Liver (tissue), 9 donors: ENCODE data around the gene AMOTL1. TPM values are rescaled to one million over a fixed set of nuclear protein-coding genes. Genes with fewer than 3 reads are reported as not detected.

Experiments used
- DNase-seq: peaks from one replicate; pipeline ENCODE4 v3.0.0-alpha.2; 2017; ENCODE audit warnings: low spot score
- H3K27ac ChIP-seq, 2 donors: one replicate each; pipeline ENCODE4 v1.7.0; 2013; ENCODE audit warnings: inconsistent platforms in 2 of 2, low read length in 2 of 2, control low read depth in 1 of 2, low read depth in 1 of 2, mild to moderate bottlenecking in 1 of 2
- H3K27me3 ChIP-seq, 4 donors: one replicate each; pipeline versions ENCODE4 v1.6.1 to v1.7.0; 2013; ENCODE audit warnings: low read length in 3 of 4, inconsistent platforms in 1 of 4, mild to moderate bottlenecking in 1 of 4, moderate library complexity in 1 of 4; ENCODE audit not compliant: control insufficient read depth in 4 of 4, insufficient read depth in 4 of 4
- H3K36me3 ChIP-seq, 4 donors: one replicate each; pipeline versions ENCODE4 v1.6.1 to v1.7.0; 2013; ENCODE audit warnings: low read length in 3 of 4, mild to moderate bottlenecking in 3 of 4, low read depth in 1 of 4, moderate library complexity in 1 of 4; ENCODE audit not compliant: control insufficient read depth in 4 of 4, insufficient read depth in 3 of 4
- H3K4me1 ChIP-seq, 4 donors: one replicate each; pipeline versions ENCODE4 v1.6.1 to v1.7.0; 2013; ENCODE audit warnings: low read length in 3 of 4, mild to moderate bottlenecking in 3 of 4, moderate library complexity in 1 of 4; ENCODE audit not compliant: control insufficient read depth in 4 of 4, insufficient read depth in 4 of 4
- H3K4me3 ChIP-seq, 3 donors: one replicate each; pipeline versions ENCODE4 v1.6.1 to v1.7.0; 2013; ENCODE audit warnings: low read length in 3 of 3, control low read depth in 1 of 3, low read depth in 1 of 3, mild to moderate bottlenecking in 1 of 3
- H3K9ac ChIP-seq, 2 donors: one replicate each; pipeline ENCODE4 v1.7.0; 2013; ENCODE audit warnings: low read length in 2 of 2, mild to moderate bottlenecking in 2 of 2, moderate library complexity in 2 of 2, control low read depth in 1 of 2, low read depth in 1 of 2
- H3K9me3 ChIP-seq, 4 donors: one replicate each; pipeline versions ENCODE4 v1.6.1 to v1.7.0; 2013; ENCODE audit warnings: low read length in 3 of 4; ENCODE audit not compliant: control insufficient read depth in 4 of 4
- ATF3 ChIP-seq: IDR thresholded peaks from 2 replicates; pipeline ENCODE4 v1.6.1; 2016; ENCODE audit warnings: antibody characterized with exemption
- CTCF ChIP-seq: fragments of 150-350 bp; IDR thresholded peaks from 2 replicates; pipeline ENCODE4 v1.5.1; 2017; ENCODE audit warnings: improper control_type of control experiment, low read depth, low read length; ENCODE audit not compliant: missing input control
- EGR1 ChIP-seq, 2 donors: IDR thresholded peaks; 2 replicates each; pipeline ENCODE4 v1.6.1; 2016 to 2018; ENCODE audit warnings: antibody characterized with exemption in 2 of 2, low read depth in 2 of 2
- FOXA1 ChIP-seq: IDR thresholded peaks from 2 replicates; pipeline ENCODE4 v1.6.1; 2016; ENCODE audit warnings: antibody characterized with exemption
- FOXA2 ChIP-seq: IDR thresholded peaks from 2 replicates; pipeline ENCODE4 v1.6.1; 2016; ENCODE audit warnings: antibody characterized with exemption
- GABPA ChIP-seq, 2 donors: IDR thresholded peaks in 1 of 2; conservative IDR thresholded peaks in 1 of 2; 2 replicates each; pipeline ENCODE4 v1.6.1; 2016; ENCODE audit warnings: antibody characterized with exemption in 2 of 2, mild to moderate bottlenecking in 1 of 2, moderate library complexity in 1 of 2
- HNF4A ChIP-seq, 2 donors: conservative IDR thresholded peaks; 2 replicates each; pipeline ENCODE4 v1.6.1; 2016; ENCODE audit warnings: antibody characterized with exemption in 2 of 2, mild to moderate bottlenecking in 2 of 2
- HNF4G ChIP-seq: IDR thresholded peaks from 2 replicates; pipeline ENCODE4 v1.6.1; 2016; ENCODE audit warnings: antibody characterized with exemption
- JUND ChIP-seq, 2 donors: IDR thresholded peaks; 2 replicates each; pipeline ENCODE4 v1.6.1; 2016; ENCODE audit warnings: antibody characterized with exemption in 2 of 2
- MAX ChIP-seq: IDR thresholded peaks from 2 replicates; pipeline ENCODE4 v1.6.1; 2016; ENCODE audit warnings: antibody characterized with exemption
- NR2F2 ChIP-seq: IDR thresholded peaks from 2 replicates; pipeline ENCODE4 v1.6.1; 2016; ENCODE audit warnings: antibody characterized with exemption
- RAD21 ChIP-seq, 2 donors: IDR thresholded peaks; 2 replicates each; pipeline ENCODE4 v1.6.1; 2016; ENCODE audit warnings: antibody characterized with exemption in 2 of 2, mild to moderate bottlenecking in 2 of 2
- REST ChIP-seq: IDR thresholded peaks from 2 replicates; pipeline ENCODE4 v1.6.1; 2016; ENCODE audit warnings: antibody characterized with exemption, mild to moderate bottlenecking
- RXRA ChIP-seq, 2 donors: IDR thresholded peaks; 2 replicates each; pipeline ENCODE4 v1.6.1; 2017 to 2018; ENCODE audit warnings: antibody characterized with exemption in 2 of 2, mild to moderate bottlenecking in 1 of 2
- SP1 ChIP-seq: IDR thresholded peaks from 2 replicates; pipeline ENCODE4 v1.6.1; 2018; ENCODE audit warnings: antibody characterized with exemption, mild to moderate bottlenecking
- TAF1 ChIP-seq: conservative IDR thresholded peaks from 2 replicates; pipeline ENCODE4 v1.6.1; 2016; ENCODE audit warnings: antibody characterized with exemption, mild to moderate bottlenecking
- YY1 ChIP-seq: IDR thresholded peaks from 2 replicates; pipeline ENCODE4 v1.6.1; 2016; ENCODE audit warnings: antibody characterized with exemption, mild to moderate bottlenecking
- ZBTB33 ChIP-seq: IDR thresholded peaks from 2 replicates; pipeline ENCODE4 v1.6.1; 2016; ENCODE audit warnings: antibody characterized with exemption
- WGBS: extraction: QIAGEN DNeasy Blood & Tissue Kit; methylation state at CpG from one replicate; pipeline ENCODE4 v1.1.7; 2013; 5-methylcytosine and 5-hydroxymethylcytosine counted together
- polyA plus RNA-seq, 2 donors: library from polyadenylated mRNA; stranded (reverse) in 1 of 2; unstranded in 1 of 2; fragments of 200-250 nt in 1 of 2; fragments of >200 nt in 1 of 2; fragmentation: Nextera tagmentation in 1 of 2; extraction: Ambion mirVana in 1 of 2; gene quantifications; one replicate each; pipeline versions ENCODE4 v1.2.1 to v1.2.3, GENCODE V29; 2013 to 2015
- total RNA-seq, 2 donors: library from RNA; depleted of rRNA; stranded (reverse); fragments of >200 nt; gene quantifications; one replicate each; pipeline ENCODE4 v1.2.3, GENCODE V29; 2014
- donor health status: healthy.
- donor health status: healthy.
- donor health status: healthy.
- donor health status: healthy.
- donor health status: healthy.

The AMOTL1 gene
- total and polyA plus RNA-seq, 4 donors, result 2.2 to 29.5 (median 7.2) TPM

- no peak for TF ChIP-seq ATF3
- peak; percentile 36 for TF ChIP-seq MAX
Observed at GRCh38 chr11:94800414-94800813, 32.3 kb downstream of the AMOTL1 start (continued).

- Histone ChIP-seq H3K36me3 (peaks cover 1 to 15% (median 7%) of the 10 kb centered on the region in 4 donors), H3K9me3 (no peaks in the 10 kb centered on the region), H3K4me1 (peaks cover 12 to 74% (median 54%) of the 10 kb centered on the region in 4 donors), H3K4me3 (no peak overlapping the region), H3K9ac (no peak overlapping the region), H3K27ac (no peak overlapping the region), H3K27me3 (no peaks in the 10 kb centered on the region)
- 95% methylated on average over 4 of the region's 4 CpGs for WGBS
- no peak for DNase-seq
- no peak for TF ChIP-seq NR2F2
- TF ChIP-seq GABPA (IDR thresholded peaks at IDR 0.05 in 1 of 2, conservative IDR thresholded peaks at IDR 0.05 in 1 of 2), result no peak
- TF ChIP-seq RAD21 (IDR thresholded peaks at IDR 0.05), result no peak
- no peak for TF ChIP-seq YY1
- TF ChIP-seq FOXA1, result no peak
- TF ChIP-seq ATF3, result no peak
- TF ChIP-seq HNF4G, result no peak
Observed at GRCh38 chr11:94801866-94802460, 33.8 kb downstream of the AMOTL1 start.

GRCh38 chr11:94802501-94802900, 34.3 kb downstream of the AMOTL1 start:
- H3K9ac ChIP-seq, result no peak overlapping the region
- H3K27ac ChIP-seq, result no peak overlapping the region
- no peaks in the 10 kb centered on the region for H3K27me3 ChIP-seq
- no peak overlapping the region for H3K4me3 ChIP-seq
- no peak for DNase-seq
- peaks cover 12 to 69% (median 53%) of the 10 kb centered on the region in 4 donors for H3K4me1 ChIP-seq
- 92% methylated on average over 5 of the region's 5 CpGs for WGBS
- no peak for TF ChIP-seq JUND (IDR thresholded peaks at IDR 0.05)
- no peak for TF ChIP-seq FOXA2
- TF ChIP-seq HNF4A (conservative IDR thresholded peaks at IDR 0.05), result no peak
- no peak for TF ChIP-seq CTCF
- no peak for TF ChIP-seq HNF4G
- TF ChIP-seq EGR1 (IDR thresholded peaks at IDR 0.05; ENCODE audit: low read depth in 2 of 2), result no peak
- no peak for TF ChIP-seq REST
- TF ChIP-seq YY1, result no peak
- no peak for TF ChIP-seq RXRA (IDR thresholded peaks at IDR 0.05)
- TF ChIP-seq TAF1, result no peak
- TF ChIP-seq GABPA (IDR thresholded peaks at IDR 0.05 in 1 of 2, conservative IDR thresholded peaks at IDR 0.05 in 1 of 2), result no peak
- TF ChIP-seq ZBTB33, result no peak
- no peak for TF ChIP-seq SP1
- TF ChIP-seq FOXA1, result no peak
- no peak for TF ChIP-seq RAD21 (IDR thresholded peaks at IDR 0.05)
- no peak for TF ChIP-seq MAX
- no peak for TF ChIP-seq NR2F2
- TF ChIP-seq ATF3, result no peak
- H3K9me3 ChIP-seq, result no peaks in the 10 kb centered on the region
- H3K36me3 ChIP-seq, result peaks cover 1 to 15% (median 7%) of the 10 kb centered on the region in 4 donors
